WTC11 (cell line): ENCODE measurements around the gene NLRC4.

Source experiments
- SP1 ChIP-seq: sonication (generic); formaldehyde crosslinking; conservative IDR thresholded peaks from 2 replicates; pipeline ENCODE4 v1.8.1; 2022; ENCODE audit warnings: missing genetic modification reagents
- TF ChIP-seq, protein P1 (sequence below): sonication (generic); formaldehyde crosslinking; IDR thresholded peaks from 2 replicates; pipeline ENCODE4 v1.8.1; 2022; ENCODE audit warnings: mild to moderate bottlenecking, missing genetic modification reagents, moderate library complexity, borderline replicate concordance
- TF ChIP-seq, protein P2 (sequence below): fragments of 250-450 bp; sonication (Bioruptor Pico); IDR thresholded peaks from 2 replicates; pipeline ENCODE4 v2.1.2; 2022; ENCODE audit warnings: mild to moderate bottlenecking, moderate library complexity

DNA sequence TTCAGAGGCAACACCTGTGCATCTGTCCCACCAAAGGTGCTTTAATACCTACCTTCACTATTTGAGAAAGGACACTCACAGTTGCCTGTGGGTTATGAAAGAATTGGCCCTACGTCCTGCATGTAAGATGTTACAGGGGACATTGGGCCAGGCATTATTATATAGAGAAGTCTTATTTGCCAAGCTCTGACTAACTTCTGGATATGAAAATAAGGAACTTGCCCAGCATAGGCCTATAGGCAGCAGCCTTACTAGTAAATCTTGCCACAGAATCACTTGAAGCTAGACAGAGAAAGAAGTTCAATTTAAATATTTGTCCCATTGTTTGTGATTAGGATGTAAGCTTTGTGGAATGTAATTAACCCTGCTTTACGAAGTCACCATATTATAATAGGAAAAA, 41.7 kb downstream of the NLRC4 start:
- TF ChIP-seq, protein P1, sequence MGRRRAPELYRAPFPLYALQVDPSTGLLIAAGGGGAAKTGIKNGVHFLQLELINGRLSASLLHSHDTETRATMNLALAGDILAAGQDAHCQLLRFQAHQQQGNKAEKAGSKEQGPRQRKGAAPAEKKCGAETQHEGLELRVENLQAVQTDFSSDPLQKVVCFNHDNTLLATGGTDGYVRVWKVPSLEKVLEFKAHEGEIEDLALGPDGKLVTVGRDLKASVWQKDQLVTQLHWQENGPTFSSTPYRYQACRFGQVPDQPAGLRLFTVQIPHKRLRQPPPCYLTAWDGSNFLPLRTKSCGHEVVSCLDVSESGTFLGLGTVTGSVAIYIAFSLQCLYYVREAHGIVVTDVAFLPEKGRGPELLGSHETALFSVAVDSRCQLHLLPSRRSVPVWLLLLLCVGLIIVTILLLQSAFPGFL (CRISPR knock-in tag) = no peak
- TF ChIP-seq, protein P2, sequence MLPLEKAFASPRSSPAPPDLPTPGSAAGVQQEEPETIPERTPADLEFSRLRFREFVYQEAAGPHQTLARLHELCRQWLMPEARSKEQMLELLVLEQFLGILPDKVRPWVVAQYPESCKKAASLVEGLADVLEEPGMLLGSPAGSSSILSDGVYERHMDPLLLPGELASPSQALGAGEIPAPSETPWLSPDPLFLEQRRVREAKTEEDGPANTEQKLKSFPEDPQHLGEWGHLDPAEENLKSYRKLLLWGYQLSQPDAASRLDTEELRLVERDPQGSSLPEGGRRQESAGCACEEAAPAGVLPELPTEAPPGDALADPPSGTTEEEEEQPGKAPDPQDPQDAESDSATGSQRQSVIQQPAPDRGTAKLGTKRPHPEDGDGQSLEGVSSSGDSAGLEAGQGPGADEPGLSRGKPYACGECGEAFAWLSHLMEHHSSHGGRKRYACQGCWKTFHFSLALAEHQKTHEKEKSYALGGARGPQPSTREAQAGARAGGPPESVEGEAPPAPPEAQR (CRISPR knock-in tag) = no peak
- no peak for TF ChIP-seq SP1
